Measurements from ENCODE around the gene ANTKMT. TPM values are rescaled to one million over a fixed set of nuclear protein-coding genes. Genes with fewer than 3 reads are reported as not detected.

Gene ANTKMT
- total and polyA plus RNA-seq, 2 of the 4 experiments (the other 2 are of a cell fraction), result 7.3 to 16.2 TPM

DNA sequence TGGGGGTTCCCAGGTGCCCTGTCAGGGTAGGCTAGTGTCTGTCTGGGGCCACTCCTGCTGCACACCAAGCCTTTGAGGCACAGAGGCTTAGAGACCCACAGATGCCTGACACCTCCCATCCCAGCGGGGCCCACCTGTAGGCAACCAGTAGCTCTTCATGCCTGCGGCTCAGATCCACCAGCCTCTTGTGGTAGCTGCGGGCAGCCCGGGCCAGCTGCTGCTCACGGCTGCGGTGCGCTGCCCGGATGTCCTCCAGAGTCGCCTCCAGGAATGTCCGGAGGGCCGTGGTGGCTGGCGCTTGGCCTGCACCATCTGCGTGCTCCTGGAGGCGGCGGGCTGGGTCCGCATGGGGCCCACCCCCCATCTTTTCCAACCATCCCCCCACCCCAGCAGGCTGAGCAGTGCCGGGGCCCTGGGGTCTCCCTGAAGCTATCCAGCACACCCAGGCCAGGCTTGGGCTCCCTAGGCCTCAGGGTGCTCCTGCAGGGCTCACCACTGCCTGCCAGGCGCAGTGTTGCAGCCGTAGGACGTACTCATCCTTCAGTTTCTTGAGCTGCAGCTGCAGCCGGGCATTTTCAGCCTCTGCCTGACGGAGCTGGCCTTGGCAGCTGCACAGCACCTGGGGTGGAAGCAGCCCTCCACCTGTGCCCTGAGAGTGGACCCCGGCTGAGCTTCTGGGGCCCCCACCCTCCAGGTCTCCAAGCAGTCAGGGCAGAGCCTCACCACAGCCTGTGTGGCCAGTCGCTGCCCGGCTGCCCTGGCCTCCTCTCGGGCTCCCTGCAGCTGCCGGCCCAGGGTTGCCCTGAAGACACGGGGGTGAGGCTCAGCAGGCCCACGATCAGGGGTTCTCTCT lies 3.5 kb downstream of the ANTKMT start:
- Histone ChIP-seq H3K9me3 (ENCODE audit: control insufficient read depth, insufficient read depth, low read length) (no peaks in the 10 kb centered on the region), H2AK9ac (replicated peaks; ENCODE audit: low read depth, low read length, poor library complexity) (no peak overlapping the region), H3K9me1 (ENCODE audit: insufficient read depth, low read length) (peaks cover 2% of the 10 kb centered on the region; the same call in 1 of the 2 replicates), H3K27me3 (ENCODE audit: control insufficient read depth, insufficient read depth, low read length) (no peaks in the 10 kb centered on the region), H3K79me1 (ENCODE audit: low read depth in 1 of 2, low read length in 2 of 2) (peaks cover 4 to 8% of the 10 kb centered on the region in 2 experiments; a peak in 2 of 4 replicates), H2BK120ac (ENCODE audit: low read depth, low read length) (no peak overlapping the region), H2BK15ac (ENCODE audit: low read depth, low read length) (no peak overlapping the region), H2BK20ac (ENCODE audit: low read depth, low read length) (no peak overlapping the region), H3K4me3 (ENCODE audit: insufficient read depth, low read depth, low read length) (no peak overlapping the region), H4K8ac (ENCODE audit: low read depth in 2 of 2, low read length in 2 of 2) (no peak overlapping the region), H3K9ac (ENCODE audit: low read depth, low read length) (no peak overlapping the region), H3K14ac (replicated peaks; ENCODE audit: low read depth, low read length) (no peak overlapping the region), H3K4me2 (ENCODE audit: low read depth, low read length) (no peak overlapping the region), H4K91ac (ENCODE audit: insufficient read depth, low read depth, low read length) (no peak overlapping the region), H4K5ac (ENCODE audit: low read depth, low read length) (no peak overlapping the region), H3K36me3 (ENCODE audit: control insufficient read depth, insufficient read depth, low read length) (peaks cover 1% of the 10 kb centered on the region; the same call in 1 of the 2 replicates), H3K56ac (ENCODE audit: extremely low read depth, insufficient read depth, low read length) (no peak overlapping the region), H3K23ac (ENCODE audit: low read depth, low read length) (no peak overlapping the region), H2AFZ (replicated peaks; ENCODE audit: low read length, poor library complexity) (no peak overlapping the region), H2AK5ac (ENCODE audit: low read depth, low read length) (no peak overlapping the region), H4K20me1 (ENCODE audit: insufficient read depth, low read length) (peaks cover 4% of the 10 kb centered on the region; the same call in 1 of the 2 replicates), H3K4me1 (ENCODE audit: control insufficient read depth, insufficient read depth, low read length) (peaks cover 17% of the 10 kb centered on the region), H2BK5ac (ENCODE audit: low read depth, low read length, poor library complexity, severe bottlenecking) (no peak overlapping the region), H3K27ac (ENCODE audit: insufficient read depth, low read length) (no peak overlapping the region), H3K4ac (ENCODE audit: low read depth, low read length) (no peak overlapping the region), H3K18ac (ENCODE audit: low read depth, low read length) (no peak overlapping the region)
- DNase-seq (no peak), ATAC-seq (ENCODE audit: low read depth) (no peak)
- 83% methylated on average over 15 of the region's 29 CpGs; no CpG with 5 or more reads in 1 of the 2 experiments for WGBS, 2 experiments (ENCODE audit: extremely low coverage in 2 of 2, insufficient read length in 1 of 2)
- intact Hi-C loops (cut with micrococcal nuclease), result loop anchor here (5.0 kb wide), 1 partner anchor 63 kb away; the partner anchor contains the start of genes CHTF18 and RPUSD1
- ChIA-PET POLR2A (ENCODE audit: unreplicated experiment) (no interaction called here), CTCF (no interaction called here)
- no peak for TF ChIP-seq CTCF (conservative IDR thresholded peaks at IDR 0.05; ENCODE audit: low read depth, low read length)
- TF ChIP-seq SMC3 (IDR thresholded peaks at IDR 0.05; ENCODE audit: low read depth, low read length), result no peak
- no peak for TF ChIP-seq NFE2L2 (IDR thresholded peaks at IDR 0.05; ENCODE audit: low read depth, low read length)
- TF ChIP-seq RFX5 (IDR thresholded peaks at IDR 0.05; ENCODE audit: low read depth, low read length), result no peak
- no peak for TF ChIP-seq POLR2A (IDR thresholded peaks at IDR 0.05; ENCODE audit: low read depth, low read length)
- no TSS peak for BruUV-seq (replicated peaks)
- in situ Hi-C loops (cut with MboI; ENCODE audit: low sequenced_read_pairs), result loop anchor here (25.0 kb wide), 1 partner anchor 338 kb away; the partner anchor contains the start of gene SSTR5
- dilution Hi-C loops (cut with HindIII; ENCODE audit: low sequenced_read_pairs, unreplicated experiment), result no loop called here

Measured in IMR-90 (cell line).